Hair follicular keratinocyte (primary cell): ENCODE results near the gene COL4A4. TPM values are rescaled to one million over a fixed set of nuclear protein-coding genes. Genes with fewer than 3 reads are reported as not detected.

ENCODE experiments used
- total RNA-seq: library from RNA; depleted of rRNA; stranded (reverse); fragments of >200 nt; gene quantifications from 2 replicates; pipeline ENCODE4 v1.2.3, GENCODE V29; 2015

The COL4A4 gene
- under 0.01 and 0.16 TPM in 2 replicates for total RNA-seq

DNA sequence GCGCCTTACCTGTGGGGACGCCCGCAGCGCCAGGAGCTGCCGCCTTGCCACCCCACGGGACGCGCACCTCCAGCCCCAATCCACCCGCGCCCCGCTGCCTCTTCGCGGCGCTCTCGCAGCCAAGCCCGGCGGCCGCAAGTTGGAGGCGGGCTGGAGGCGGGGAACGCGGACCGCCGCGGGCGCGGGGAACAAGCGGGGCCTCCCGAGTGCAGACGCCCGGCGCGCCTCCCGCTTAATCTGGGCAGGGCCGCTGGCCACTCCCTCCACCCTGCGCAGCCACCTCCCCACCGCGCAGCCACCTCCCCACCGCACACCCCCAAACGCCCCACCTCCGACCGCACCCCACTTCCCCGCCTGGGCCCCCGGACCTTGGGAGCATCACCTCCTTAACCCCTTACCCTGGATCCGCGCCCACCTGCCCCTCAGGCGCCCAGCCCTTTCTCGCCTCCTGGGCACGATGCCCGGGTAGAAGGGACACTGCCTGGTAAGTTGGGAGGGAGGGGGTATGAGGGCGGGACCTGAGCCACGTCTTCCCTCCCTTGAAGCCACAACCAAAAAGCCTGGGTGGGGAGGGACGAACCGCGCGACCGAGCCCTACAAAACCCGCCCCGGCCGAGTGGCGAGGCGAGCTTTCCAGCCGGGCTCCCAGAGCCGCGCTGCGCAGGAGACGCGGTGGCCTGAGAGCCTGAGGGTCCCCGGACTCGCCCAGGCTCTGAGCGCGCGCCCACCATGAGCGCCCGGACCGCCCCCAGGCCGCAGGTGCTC is at the start of gene COL4A4, which contains the start of gene COL4A3:
COL4A4 (minus strand) TSS at position 208 of the 765 bp plus-strand sequence. CDS start 16,722 bp downstream, outside the sequence.
COL4A3 (plus strand) TSS at position 627 of the 765 bp plus-strand sequence; CDS start at position 730, 103 bp downstream.

Other genes with a start within 250 kb of the COL4A4 start
- gene COL4A3, start 419 bp upstream of the COL4A4 start, total RNA-seq, result 0.04 TPM in 1 of 2 replicates, not detected in the other
- 153 TPM in 2 replicates for gene MFF, start 161.0 kb upstream of the COL4A4 start, total RNA-seq
- not detected in 2 replicates for gene TM4SF20, start 215.1 kb upstream of the COL4A4 start, total RNA-seq
- gene SCYGR1, start 223.7 kb upstream of the COL4A4 start, total RNA-seq, result not detected in 2 replicates